GM21390 (cell line): ENCODE measurements around the gene RPS19.

Experiments
- ATAC-seq: cut with Tn5 transposase; IDR thresholded peaks from one replicate; pipeline ENCODE4 v1.9.1; 2021; ENCODE audit not compliant: unreplicated experiment

The RPS19 gene

DNA sequence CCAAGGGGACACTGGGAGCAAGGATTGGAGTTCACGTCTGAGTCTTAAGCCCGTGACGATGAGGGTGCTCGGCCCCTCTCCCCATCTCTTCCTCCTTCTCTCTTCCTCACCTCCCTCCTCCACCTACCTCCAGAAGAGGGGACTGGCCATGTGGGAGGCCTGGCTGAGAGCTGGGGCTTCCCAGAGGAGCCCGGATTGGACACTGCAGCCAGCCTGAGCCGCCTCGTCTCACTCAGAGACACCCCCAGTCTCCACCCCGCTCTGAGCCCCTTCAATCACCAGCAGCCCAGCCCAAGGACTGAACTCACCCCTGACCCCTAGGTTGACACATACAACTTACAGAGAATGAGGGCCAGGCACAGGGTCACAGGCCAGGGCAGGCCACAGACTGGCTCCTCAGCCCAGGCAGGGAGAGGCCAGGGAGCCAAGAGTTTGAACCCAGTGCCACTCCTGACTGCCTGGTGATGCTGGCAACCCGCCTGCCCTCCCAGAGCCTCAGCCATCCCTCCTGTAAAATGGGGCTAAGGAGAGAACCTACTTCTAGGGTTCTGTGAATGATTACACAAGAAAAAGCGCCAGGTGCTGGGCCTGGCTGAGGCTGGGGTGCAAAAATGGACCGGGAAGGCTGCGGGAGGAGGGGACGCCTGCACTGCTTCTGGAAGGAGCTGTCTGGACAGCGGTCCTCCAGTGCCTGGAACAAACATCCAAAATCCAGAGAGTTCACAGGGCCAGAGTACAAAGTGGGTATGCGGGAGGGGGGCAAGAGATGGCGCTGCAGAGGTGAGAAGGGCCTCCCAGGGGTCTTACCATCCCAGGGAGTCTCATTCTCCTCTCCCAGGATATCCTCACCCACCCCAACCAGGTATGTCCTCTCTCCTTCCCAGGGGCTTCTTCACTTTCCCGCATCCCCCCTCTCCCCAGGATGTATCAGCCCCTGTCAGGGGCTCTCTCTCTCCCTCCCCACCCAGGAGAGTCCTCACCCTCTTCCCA is 18.2 kb downstream of the RPS19 start:
- ATAC-seq: no peak

DNA sequence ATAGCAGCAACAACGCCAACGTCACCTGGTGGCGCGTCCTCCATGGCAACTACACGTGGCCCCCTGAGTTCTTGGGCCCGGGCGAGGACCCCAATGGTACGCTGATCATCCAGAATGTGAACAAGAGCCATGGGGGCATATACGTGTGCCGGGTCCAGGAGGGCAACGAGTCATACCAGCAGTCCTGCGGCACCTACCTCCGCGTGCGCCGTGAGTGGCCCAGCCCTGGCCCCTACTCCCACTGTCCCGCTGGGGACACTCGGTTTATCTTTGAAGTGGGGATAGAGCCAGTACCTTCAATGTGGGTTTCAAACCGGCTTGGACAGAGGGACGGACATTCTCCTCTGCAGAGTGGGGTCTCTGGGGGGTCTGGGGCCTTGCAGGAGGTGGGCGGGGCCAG is 19.0 kb downstream of the RPS19 start:
- no peak for ATAC-seq

DNA sequence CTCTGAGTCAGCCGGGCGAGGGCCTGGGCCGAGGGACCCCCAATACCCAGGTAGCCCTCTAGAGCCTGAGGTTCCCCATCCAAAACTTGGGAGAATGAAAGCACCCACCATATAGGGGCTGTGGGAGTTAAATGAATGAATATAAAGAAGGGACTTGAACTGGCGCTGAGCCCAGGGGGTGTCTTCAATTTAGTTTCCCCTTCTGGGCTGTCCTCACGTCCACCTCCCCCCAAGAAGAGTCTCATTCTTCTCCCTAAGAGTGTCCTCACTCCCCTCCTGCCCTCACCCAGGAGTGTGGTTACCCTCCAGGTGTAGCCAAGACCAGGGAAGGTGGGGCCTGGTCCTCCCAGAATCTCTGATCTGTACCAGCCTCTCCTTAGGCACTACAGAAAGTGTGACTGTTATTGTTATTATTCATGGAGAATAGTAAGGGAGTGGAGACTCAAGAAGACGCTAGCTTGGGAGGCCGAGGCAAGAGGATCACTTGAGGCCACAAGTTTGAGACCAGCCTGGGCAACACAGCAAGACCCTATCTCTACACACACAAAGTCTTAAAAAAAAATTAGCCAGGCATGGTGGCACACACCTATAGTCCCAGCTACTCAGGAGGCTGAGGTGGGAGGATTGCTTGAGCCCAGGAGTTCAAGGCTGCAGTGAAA is 19.7 kb downstream of the RPS19 start:
- no peak for ATAC-seq

DNA sequence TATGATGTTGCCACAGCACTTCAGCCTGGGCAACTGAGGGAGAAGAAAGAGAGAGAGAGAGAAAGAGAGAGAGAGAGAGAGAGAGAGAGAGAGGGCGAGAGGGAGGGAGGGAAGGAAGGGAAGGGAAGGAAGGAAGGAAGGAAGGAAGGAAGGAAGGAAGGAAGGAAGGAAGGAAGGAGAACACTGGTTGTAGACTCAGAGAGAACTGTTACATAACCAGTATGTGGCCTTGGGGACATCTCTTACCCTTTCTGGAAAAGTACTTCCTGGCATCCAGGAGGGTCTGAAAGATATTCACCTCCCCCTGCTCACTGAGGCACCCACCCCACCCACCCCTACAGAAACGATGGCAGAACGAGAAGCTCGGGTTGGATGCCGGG is 20.3 kb downstream of the RPS19 start:
- ATAC-seq: no peak

DNA sequence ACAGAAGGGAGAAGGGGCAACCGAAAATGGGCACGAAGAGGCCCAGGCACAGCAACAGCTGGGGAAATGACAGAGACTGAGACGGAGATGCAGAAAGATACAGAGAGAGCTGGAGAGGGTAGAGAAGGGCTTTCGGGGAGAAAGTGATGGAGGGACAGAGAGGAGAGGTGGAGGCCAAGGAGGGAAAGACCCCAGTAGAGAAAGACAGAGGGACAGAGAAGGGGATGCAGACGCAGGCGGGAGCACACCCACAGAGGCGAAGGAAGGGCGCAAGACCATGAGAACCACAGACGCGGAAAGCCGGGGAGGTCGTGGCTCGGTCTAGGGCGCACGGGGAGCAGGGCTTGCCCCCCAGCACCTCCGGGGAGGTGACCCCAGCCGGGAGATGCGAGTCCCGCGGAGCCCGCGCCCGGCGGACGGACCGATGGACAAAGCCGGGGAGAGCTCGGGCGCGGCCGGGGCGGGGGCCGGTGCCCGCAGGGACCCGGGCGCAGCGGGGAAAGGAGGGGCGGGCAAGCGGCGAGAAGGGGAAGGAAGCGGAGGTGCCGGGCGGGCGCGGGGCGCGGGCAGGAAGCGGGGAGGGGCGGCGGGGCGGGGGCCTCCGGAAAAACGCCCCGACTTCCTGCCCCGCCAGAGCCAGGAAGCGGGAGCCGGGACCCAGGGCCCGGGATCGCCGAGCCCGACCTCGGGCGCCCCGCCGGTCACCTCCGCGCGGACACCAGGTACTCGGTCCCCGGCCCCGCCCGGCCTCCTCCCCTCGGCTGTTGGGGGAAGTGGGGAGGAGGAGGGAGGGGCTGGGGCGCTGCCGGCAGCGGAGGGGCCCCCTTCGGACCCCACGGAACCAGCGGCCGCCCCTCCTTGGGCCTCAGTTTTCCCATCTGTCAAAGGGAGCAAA is 22.8 kb downstream of the RPS19 start, which contains the start of gene ARHGEF1:
Gene ARHGEF1, plus strand, starts transcription at position 617 of the 895 bp plus-strand sequence. CDS start 4,899 bp downstream, outside the sequence.
- ATAC-seq: no peak

DNA sequence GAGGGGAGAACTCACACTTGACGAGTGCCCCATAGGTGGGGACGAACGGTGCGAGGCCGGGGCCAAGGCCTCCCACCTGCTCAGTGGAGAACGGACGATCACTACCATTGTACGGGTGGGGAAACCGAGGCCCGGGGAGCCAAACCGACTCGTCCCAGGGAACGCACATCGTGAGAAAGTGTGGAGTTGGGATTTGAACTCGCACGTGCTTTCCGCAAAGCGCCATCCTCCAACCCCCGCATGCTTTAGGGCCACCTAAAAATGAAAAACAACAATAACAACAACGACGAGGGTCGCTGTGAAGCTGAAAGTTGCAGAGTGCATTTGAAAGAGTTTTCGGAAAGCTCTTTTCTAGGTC is 23.4 kb downstream of the RPS19 start:
- ATAC-seq: no peak

DNA sequence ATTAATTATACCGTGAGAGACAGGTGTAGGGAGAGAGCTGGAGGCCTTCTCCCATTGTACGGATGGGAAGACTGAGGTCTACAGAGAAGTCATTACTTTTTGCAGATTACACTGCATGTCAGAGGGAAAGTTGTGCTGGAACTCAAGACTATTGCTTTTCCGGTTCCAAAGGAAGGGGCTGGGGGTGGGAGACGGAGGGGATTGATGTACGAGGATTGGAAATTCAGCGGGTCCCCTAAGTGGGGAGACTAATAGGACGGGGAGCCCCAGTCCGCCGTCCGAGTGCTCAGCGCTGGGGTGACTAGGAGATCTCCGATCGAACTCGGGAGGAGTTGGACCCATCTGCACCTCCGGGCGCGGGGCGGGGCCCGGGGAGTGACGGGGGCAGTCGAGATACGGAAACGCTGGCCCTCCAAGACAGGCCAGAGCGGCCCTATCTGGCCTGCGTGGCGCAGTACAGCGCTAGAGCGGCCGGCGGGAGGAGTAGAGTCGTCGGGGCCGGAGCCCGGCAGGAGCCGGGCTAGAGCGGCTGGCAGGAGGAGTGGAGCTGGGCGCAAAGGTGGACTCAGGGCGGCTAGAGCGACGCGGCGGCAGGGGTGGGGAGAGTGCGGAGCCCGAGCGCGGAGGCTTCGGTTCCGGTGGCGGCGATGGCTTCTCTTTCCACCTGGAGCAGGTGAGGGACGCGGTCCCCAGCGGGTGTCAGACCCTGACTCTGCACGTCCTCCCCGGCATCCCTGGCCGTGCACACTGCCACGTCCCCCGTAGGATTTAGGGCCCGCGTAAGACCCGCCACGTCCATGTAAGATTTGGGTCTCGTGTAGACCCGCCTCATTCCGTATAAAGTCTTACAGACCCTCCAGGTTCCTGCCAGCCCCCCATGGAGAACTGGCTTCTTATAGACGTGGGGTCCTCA is 24.0 kb downstream of the RPS19 start:
- peak; percentile 67 for ATAC-seq

DNA sequence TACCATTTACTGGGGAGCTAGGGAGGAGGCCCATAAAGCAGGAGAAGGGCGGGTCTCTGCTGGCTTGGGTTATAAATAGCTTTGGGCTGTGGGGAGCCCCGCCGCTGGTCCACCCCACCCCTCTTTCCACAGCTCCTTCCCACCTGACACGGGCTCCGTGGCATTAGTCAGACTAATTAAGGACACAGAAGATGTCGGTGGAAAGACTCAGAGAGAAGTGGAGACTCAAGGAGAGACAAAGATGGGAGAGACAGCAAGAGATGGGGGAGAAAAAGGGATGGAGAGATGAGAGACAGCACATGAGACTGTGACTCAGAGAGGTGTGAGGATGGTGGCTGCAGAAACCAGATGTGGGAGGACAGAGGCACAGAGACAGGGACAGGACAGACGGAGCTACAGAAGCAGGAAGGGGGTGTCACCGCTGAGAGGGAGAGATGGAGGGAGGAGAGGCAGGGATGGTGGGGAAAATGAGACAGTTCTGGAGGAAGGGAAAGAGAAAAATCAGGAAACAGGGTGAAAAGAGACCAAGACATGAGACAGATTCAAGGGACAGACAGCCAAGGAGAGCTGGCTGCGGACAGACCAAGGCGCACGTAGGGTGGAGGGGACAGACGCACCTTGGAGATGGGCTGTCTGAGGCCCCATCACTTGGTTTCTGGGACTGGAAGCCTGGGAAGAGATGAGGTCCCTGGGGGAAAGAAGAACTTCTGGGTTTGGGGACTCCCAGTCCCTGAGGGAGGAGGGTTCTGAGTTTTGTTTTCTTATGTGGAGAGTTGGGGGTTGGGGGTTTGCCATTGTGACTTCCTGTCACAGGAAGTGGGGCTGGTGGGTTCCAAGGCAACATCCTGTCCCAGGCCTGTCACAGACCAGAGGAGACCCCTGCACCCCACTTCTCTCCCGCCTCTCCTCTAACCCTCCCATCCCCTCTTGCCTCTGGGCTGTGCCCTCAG is 27.0 kb downstream of the RPS19 start:
- no peak for ATAC-seq

DNA sequence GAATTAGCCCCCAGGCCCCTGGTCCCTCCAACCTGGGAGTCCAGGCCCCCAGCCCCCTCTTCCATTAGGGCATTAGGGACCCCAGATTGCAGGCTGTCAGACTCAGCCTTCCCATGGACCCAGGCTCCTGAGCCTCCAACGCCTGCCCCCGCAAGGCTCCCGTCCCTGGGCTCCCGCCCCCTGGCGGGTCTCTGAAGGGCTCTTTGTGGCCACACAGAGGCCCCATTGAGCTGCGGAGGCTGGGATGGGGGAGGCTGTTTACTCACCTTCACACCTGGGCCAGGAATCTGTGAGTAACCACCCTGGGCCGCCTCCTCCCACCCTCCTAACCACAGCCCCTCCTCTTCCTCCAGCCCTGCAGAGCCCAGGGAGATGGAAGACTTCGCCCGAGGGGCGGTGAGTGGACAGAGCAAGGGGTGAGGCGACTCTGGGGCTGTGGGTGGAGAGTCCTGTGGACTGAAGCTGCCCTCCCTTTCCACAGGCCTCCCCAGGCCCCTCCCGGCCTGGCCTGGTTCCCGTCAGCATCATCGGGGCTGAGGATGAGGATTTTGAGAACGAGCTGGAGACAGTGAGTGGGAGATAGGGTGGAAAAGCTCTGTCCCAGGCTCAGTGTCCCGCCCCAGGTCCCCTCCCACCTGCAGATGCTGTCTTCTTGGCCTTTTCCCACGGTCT is 27.8 kb downstream of the RPS19 start:
- ATAC-seq: no peak

DNA sequence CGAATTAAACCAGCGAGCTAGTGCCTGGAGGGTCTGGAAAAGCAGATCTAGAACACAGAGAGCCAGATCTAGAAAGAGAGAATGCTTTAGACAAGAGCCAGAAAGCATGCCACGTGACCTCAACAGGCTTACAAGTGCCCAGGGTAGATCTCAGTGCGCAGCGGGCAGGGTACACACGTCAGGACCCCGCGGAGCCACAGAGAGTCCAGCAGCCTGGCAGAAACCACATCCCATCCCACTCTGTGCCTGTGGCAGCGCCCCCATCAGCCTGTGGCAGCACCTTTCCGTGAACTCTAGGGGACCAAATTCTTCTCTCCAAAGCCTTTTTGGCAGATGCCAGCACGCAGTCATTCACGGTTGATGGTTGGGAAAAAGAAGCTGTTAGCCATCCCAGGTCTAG is 28.9 kb downstream of the RPS19 start:
- no peak for ATAC-seq

DNA sequence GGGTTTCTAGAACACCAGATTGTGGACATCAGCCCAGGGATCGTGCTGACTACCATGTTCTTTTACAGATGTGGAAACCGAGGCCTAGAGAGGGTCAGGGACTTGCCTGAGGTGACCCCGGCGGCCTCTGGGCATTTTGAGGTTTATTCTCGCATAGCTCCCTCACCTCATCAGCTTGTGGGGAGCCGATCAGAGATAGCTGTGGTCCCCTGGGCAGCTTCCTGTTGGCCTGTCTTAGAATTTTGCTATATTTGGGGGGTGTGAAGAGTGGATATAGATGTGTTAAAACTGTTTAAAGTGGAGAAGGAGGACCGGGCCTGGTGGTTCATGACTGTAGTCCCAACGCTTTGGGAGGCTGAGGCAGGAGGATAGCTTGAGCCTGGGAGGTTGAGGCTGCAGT is 29.8 kb downstream of the RPS19 start:
- no peak for ATAC-seq

DNA sequence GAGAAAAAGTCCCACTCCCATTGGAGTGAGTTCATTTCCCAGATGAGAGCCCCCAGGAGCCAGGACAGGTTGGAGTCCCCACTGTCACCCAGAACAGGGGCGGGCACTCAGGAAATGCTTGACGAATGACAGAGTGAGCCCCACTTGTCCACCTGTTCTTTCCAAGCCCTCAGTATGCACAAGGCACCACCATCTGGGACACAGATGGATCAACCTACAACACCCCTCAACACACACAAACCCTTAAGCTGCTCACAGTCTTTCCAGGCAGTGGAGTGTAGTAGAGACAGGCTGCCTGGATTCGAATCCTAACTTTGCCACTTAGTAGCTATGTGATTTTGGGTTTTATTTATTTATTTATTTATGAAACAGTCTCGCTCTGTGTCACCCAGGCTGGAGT is 30.9 kb downstream of the RPS19 start:
- no peak for ATAC-seq

DNA sequence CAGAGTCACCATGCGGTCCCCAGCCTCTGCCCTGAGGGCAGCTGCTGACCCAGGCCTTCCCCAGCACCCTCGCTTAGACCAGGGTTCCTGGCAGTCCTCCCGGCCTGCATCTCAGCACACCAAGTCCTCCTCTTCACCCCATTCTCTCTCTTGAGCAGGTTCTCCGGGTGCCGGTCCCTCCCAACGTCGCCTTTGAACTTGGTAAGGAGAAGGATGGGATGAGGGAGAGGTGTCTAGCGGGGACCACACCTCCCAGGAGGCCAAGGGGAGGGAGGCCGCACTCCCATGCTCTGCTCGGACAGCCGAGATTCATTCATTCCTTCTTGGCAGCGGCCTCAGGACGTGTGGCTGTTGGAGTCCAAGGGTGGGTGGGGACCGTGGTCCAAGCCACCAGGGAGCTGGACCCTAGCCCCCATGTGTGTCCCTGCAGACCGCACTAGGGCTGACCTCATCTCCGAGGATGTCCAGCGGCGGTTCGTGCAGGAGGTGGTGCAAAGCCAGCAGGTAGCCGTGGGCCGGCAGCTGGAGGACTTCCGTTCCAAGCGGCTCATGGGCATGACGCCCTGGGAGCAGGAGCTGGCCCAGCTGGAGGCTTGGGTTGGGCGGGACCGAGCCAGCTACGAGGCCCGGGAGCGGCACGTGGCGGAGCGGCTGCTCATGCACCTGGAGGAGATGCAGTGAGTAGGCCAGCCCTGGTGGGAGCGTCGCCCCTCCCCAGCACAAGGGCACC is 32.3 kb downstream of the RPS19 start:
- no peak for ATAC-seq

DNA sequence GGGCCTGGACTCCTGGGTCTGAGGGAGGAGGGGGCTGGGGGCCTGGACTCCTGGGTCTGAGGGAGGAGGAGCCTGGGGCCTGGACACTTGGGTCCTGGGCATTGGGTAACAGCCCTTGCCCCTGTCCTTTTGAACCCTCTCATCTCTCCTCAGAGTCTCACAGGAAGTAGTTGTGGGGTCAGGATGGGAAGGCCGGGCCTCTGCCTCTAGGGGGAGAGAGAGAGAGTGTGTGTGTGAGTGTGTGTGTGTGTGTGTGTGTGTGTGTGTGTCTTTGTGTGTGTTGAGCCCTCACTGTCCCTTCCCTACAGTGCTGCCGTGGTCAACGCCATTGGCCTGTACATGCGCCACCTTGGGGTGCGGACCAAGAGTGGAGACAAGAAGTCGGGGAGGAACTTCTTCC is 33.8 kb downstream of the RPS19 start:
- no peak for ATAC-seq

DNA sequence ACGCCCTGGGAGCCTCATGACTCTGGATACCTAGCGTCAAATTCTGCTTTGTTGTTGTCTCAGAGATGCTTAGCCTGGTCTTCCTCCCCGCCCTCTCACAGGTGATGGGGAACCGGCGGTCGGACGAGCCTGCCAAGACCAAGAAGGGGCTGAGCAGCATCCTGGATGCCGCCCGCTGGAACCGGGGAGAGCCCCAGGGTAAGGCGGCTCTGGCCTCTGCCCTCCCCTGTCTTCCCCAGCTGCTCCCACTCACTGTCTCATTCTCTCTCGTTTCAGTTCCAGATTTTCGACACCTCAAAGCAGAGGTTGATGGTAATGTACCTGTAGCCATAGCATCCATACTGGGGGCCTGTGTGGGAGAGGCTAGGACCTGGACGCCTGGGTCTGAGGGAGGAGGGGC is 34.3 kb downstream of the RPS19 start:
- no peak for ATAC-seq

DNA sequence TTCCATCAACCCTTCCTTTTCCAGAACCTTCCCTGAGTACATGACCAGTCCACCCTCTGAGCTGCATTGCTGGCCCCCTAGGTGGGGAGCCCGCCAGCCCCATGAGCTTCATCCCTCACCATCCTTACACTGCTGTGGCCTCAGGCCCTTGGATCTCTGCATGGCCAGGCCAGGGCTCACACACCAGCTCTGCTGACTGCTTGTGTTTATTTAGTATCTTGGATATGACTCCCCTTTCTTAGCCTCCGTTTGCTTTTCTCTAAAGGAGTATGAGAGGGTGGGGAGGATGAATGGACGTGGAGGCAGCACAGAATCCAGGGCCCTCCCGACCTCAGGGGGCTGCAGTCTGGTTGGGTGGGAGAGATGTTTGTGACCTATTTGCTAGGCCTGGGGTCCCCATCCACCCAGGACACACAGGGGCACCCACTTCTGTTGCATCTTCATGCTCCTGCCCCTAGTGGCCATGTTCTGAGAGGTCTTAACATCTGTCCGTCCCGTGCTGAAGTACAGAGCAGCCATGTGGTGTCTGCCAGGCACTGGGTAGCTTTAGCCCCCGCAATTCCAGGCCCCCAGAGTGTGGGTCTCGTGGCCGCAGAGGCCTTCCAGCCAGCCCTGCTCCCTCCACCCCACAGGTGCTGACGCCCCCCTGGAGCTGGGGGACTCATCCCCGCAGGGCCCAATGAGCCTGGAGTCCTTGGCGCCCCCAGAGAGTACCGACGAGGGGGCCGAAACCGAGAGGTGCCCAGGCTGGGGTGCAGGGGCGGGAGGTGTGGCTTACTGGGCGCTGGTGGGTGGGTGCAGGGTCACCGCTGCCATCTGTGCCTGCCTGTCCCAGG is 35.9 kb downstream of the RPS19 start:
- no peak for ATAC-seq

DNA sequence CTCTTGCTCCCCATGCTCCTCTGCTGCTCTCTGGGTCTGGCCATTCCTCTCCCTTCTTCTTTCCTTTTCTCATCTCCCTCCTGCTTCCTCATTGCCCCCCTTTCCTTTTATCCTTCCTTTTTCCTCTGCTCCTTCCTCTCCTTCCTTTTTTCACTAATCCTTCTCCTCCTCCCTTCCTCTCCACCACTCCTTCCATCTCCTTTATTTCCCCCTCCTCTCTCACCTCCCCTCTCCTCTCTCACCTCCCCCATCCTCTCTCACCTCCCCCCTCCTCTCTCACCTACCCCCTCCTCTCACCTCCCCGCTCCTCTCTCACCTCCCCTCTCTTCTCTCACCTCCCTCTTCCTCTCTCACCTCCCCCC is 36.5 kb downstream of the RPS19 start:
- ATAC-seq: no peak
